NCI-H1436 treated with DMSO at 0.1 percent for 48 hours (cell line): ENCODE results near the gene ZNF682.
"Not testable (repeated sequence)": the region's sequence is repeated elsewhere in the genome, so short reads cannot be mapped to it uniquely, and the experiment has no call there.

Source experiments
- DNase-seq: peaks from one replicate; lab custom pipeline; 2025; lab: John Stamatoyannopoulos, UW

The ZNF682 gene

DNA sequence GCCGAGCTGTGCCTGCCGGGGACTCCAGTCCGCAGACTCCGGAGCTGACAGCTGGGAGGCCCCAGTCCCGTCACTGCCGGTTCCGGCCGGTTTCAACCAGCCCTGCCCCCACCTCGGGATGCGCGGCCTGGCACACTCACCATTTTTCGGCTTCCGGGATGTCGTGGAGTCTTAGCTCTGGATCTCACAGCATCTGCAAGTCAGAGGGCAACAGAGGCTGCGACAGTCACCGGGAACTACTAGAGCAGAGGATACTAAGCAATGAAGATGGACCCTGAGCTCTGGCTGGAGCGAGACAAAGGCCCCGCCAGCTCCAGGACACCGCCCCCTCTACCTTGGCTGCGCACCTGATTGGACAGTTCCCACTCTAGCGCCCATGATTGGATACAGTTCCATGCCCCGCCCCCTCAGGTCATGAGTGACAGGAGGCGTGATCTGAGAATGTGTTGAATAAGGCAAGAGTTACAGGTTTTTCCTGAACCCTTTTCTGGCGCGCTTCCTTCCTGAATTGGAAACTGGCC lies at the start of gene ZNF682:
TSS of gene ZNF682 (minus strand) at position 303 of the 521 bp plus-strand sequence. CDS start at position 143, 160 bp downstream.
- peak; percentile 79 for DNase-seq

DNA sequence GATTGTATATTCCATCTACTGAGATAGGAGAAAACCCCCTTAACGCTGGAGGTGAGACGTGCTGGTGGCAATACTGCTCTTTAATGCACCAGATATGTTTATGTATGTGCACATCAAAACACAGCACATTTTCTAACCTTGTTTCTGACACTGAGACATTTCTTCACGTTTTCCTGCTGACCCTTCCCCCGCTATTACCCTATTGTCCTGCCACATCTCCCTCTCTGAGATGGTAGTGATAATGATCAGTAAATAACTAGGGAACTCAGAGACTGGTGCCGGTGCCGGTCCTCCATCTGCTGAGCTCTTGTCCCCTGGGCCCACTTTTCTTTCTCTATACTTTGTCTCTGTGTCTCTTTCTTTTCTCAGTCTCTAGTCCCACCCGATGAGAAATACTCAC lies 43.6 kb upstream of the ZNF682 start:
- DNase-seq = not testable (repeated sequence)

DNA sequence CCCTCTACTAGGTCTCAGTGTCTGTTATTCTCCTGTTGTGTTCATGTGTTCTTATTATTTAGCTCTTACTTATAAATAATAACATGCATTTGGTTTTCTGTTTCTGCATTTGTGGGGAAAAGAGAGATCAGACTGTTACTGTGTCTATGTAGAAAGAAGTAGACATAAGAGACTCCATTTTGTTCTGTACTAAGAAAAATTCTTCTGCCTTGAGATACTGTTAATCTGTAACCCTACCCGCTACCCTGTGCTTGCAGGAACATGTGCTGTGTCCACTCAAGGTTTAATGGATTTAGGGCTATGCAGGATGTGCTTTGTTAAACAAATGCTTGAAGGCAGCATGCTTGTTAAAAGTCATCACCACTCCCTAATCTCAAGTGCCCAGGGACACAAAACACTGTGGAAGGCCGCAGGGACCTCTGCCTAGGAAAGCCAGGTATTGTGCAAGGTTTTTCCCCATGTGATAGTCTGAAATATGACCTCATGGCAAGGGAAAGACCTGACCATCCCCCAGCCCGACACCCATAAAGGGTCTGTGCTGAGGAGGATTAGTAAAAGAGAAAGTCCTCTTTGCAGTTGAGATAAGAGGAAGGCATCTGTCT lies 43.0 kb upstream of the ZNF682 start:
- DNase-seq = not testable (repeated sequence)

DNA sequence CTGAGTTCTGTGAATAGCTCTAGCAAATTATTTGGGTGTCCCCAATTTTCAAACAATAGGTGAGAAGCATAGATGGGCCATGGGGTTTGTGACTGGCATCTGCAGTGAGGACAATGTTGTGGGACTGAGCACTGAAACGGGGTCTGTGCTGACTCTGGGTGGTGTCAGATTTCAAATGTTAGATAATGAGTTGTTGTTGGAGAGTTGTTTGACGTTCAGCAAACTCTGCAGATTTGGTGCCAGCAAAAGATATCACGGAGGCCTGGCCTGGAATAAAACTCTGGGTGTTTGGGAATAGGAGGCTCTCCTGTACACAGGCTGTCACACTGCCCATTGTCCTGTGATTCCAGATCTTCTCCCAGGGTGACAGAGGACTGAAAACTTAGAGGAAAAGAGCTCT lies 41.4 kb upstream of the ZNF682 start:
- no peak for DNase-seq

DNA sequence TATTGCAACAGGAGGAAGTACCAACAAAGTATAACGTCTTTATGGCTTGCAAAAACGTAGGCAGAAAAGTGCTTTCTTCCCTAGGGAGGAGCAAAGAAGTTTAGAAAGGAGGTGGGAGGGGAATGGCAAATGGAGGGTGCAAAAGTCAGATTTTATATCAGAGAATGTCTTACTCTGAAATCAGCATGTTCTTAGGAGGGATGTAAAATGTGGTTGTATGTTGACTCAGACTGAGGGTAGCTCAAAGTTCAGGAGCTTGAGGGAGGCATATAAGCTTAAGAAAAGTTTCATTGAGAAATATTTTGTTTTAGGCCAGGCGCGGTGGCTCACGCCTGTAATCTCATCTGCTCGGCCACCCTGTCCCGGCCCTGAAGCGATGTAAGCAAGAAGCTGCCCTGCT lies 40.2 kb upstream of the ZNF682 start:
- DNase-seq = no peak

DNA sequence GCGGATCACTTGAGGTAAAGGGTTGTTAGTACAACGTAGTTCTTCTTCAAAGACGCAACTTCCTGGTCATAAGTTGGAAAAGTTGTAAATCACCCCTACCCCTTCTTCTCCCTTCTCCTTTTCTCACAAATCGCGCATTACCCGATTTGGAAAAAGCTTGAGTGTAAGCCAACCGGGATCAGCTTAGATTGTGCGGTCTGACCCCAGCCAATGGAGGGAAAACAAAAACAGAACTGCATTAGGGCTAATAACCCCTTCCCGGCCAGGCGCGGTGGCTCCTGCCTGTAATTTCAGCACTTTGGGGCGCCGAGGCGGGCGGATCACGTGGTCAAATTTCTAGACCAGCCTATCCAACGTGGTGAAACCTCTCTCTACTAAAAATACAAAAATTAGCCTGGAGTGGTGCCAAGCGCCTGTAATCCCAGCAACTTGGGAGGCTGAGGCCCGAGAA lies 39.3 kb upstream of the ZNF682 start:
- no peak for DNase-seq

DNA sequence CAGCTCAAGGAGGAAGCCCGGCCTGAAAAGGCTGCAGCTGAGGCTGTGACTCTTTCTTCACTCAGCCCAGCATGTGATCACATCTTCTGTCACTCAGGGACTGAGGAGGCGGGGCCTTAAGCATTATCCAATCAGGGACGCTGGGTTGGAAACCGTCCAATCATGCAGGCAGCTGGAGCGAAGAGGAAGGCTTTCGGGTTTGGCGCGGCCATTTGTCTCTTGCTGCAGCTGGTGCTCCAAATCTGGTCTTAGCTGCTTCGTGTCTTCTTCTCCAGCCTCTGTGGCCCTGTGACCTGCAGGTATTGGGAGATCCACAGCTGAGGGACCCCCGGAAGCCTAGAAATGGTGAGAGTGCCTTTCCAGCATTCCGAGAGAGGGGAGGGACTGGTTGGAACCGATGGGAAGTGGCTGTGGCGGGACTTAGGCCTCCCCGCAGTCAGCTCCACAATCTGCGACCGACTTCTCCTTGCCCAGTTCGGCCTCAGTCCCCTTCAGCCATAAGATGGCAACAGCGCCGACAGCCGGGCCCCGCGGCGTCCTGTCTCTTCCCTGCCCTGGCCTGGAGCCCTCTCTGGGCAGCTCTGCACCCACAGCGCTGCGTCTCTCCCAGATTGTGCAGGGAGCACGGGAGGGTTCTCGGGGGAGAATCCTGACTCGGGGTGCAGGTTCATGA lies 38.6 kb upstream of the ZNF682 start, which contains the start of gene ZNF90:
TSS of gene ZNF90 (plus strand) at position 210 of the 673 bp plus-strand sequence. CDS start at position 343, 133 bp downstream.
- peak; percentile 47 for DNase-seq

DNA sequence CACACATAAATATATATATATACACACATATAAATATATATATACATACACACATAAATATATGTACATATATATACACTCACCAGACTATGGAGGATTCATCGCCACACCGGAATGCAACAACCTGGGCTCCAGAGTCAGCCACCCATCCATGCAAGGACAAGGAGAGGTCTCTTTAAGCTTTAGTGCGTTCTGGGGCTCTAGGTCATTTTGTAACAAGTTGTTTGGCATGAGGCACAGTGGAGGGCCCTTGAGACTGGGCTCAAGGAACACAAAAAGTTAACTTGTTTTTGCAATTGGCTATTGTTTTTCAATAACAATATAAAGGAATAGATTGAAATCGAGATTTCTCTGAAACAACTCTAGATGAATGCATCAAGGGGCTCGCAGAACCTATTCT lies 33.6 kb upstream of the ZNF682 start:
- no peak for DNase-seq

DNA sequence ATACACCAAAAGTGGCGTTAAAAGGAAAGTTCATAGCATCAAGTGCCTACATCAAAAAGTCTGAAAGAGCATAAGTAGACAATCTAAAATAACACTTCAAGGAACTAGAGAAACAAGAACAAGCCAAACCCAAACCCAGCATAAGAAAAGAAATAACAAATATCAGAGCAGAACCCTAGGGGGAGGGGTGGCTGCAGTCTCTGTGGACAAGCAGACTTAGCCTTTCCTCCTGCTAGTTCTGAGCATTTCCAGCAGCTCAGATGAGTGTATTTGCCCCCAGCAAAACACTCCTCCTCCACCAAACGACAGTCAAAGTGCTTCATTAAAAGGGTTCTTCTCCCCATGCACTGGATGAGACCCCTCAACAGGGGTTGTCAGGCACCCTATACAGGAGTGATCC lies 31.4 kb upstream of the ZNF682 start:
- DNase-seq = no peak

DNA sequence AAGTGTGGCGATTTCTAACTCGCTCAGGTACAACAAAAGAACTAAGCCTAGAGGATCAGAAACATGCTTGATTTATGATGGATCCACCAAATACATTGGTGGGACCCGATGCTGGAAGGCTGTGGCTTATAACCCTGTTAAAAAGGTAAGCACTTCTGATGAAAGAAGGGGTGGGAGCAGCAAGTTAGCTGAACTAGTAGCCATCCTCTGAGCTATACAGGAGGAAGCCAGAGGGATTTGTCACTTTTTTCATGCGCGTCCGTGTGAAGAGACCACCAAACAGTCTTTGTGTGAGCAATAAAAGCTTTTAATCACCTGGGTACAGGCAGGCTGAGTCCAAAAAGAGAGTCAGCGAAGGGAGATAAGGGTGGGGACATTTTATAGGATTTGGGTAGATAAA lies 29.3 kb upstream of the ZNF682 start:
- DNase-seq = not testable (repeated sequence)

DNA sequence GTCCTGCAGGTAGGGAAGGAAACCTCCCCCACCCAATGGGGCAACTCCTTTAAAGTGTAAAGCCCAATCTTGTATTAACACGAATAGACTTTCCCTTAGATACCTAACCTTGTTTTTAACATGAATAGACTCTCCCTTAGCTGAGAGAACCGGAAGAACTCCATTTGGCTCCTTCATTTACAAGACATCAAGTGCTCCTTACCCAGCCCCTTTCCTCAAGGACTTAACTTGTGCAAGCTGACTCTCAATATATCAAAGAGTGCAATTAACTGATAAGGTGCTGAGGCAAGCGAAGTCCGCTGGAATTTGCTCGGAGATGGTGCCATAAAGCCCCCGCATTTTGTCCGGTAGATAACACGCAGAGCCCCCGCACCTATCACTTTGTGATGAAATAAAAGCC lies 28.6 kb upstream of the ZNF682 start:
- DNase-seq = no peak

DNA sequence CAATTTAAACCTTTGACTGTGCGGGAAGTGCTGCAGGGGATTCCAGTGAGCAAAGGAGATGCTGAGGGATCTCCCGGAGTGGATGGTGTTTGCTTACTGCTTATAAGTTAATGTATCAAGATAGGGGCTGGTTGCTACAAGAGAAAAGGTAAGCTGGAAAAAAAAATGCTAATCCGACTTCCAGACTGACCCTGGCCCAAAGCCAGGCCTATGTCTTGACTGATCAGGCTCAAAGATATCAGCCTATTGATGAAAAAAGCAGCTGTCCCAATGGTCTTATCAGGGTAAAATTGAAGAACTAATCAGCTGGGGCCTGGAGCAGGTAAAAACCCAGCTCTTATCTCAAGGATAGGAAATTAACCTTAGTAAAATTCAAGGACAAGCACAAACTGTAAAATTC lies 27.6 kb upstream of the ZNF682 start:
- no peak for DNase-seq

DNA sequence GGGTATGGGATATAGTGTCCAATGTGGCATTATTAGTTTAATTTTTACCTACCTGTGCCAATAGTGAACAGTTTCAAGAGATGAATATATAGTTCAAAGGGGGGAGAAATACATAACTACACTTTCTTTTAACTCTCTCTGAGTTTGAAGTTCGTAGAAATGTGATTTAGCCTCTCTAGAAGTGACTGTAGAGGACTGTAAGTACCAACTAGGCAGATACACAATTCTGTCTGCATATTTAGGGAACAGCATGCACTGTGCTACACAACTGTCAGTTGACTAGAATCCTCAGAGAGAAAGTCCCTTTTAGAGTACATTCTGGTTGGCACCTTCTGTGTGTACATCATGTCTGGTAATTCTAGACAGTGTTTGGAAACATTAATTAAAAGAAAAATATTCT lies 21.0 kb upstream of the ZNF682 start:
- no peak for DNase-seq

DNA sequence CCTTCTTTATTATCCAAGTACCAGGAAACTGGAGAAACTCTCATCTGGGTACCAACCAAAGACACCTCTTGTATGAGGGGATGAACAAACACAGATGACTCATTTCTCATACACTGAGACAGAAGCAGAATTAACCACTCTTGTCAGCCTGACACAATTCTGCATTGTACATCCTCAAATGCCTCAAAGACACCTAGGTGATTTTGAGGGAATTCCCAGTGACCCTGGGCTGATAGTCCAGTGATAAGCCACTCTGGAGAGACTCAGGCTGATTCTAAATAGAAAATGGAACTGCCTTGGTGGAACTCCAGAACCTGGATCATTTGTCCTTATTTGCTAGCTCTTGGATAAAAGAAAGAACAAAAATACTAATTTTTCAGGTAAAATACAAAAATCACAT lies 19.4 kb upstream of the ZNF682 start:
- DNase-seq = not testable (repeated sequence)

DNA sequence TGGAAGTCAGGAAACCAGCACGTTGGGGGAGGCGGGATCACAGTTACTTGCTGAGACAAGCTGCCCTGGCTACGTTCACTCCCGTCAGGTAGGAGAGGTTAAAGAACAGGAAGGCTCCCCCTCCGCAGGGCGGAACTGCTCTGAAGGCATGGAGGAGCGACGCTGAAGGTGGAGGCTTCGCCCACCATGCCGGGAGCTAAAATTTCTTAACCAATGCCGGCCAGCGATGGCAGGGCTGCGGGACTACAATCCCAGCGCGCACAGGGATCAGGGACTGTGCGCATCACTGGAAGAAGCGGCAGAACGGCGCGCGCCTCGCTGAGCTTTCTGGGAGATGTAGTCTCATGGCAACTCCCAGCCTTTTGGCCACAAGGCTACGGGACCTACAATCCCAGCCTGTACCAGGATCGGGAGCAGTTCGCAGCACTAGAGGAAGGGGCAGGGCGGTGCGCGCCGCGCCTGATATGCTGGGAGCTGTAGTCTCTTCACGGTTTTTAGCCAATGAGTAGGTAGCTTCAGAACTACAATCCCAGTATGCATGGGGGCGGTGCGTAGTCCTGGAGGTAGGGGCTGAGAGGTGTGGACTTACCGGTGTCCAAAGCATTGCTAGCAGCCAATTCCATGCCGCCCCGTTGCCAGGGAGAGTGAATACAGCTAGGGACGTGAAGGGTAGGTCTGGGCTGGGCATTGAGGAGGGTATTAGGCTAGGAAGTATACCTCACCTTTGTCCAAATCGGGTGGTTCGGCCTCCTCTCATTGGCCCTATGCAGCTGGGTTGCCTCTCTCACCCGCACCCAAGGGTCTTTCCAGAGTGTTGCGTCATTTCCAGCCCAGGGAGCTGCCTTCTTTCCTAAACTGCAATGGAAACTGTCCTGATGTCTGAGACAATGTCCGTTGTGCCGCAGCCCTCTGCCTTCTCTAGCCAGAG lies 12.8 kb upstream of the ZNF682 start:
- peak; percentile 86 for DNase-seq

DNA sequence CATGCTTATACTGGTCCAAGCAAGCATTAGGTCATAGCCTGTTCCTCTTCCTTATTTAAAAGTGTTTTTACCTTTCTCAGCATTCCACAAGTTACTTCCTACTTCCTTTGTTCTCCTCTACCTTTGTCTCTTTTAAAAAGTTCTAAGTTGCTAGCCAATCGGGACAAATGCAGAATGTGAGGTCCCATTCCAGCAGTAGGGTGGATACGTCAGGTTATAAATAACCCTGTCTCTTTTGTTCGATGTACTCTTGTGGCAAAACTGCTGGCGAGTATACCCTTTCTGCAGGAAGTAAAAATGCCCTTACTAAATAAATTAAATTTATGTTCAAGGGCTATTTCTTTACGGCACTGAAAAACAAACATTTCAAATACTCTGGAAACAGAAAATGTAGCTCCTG lies 6.4 kb upstream of the ZNF682 start:
- not testable (repeated sequence) for DNase-seq

DNA sequence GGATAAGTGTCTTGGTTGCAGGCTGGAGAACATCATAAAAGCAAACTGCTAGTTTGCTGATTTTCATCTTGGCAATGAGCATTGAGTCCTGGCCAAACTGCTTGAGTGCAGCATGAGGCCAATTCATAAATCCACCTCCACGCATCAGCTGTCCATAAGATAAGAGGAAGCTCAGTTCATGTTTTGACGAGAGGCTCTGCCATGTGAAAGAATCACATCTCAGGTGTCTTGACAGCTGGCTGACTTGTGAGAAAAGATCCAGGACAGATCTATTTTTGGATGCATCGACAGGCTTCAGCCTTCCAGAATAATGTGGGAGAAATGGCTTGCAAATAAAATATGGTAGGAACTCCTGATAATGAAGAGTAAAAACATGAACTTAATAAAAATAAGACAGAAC lies 5.4 kb upstream of the ZNF682 start:
- DNase-seq = no peak

DNA sequence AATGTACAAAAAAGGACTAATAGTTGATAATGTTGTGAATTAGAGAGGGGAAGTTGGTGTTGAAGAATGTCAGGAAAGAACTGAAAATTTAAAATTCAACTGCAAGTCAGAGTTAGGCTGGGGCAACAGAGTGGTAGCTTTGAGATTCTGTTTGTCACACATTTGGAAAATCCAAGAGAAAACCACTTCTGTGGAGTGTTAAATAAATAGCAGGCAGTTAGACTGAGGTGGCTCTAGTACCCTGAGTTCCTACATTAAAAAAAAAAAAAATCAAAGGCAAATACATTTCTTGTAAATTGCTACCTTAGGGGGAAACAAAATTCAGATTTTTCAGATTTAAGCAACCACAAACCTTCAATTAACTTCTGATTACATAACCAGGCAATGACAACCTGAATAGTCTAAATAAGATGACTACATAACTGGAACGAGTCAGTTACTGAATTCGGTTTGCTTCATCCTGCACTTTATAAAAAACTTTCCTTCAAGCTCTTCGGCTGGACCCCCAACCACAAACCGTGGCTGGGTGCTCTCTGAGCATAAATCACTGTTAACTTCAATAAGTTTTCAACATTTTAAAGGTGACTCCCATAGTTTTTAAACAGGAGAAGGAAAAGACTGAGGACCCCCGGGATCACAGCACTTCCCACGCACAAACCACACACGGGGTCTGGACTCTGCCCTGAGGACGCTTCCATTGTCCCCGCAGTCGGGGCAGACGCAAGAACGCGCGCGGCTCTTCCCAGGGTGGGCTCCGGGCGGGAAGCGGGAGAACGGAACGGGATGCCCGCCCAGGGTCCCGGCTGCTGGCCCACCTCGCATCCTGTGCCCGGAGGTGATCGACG lies 725 bp downstream of the ZNF682 start:
- no peak for DNase-seq

DNA sequence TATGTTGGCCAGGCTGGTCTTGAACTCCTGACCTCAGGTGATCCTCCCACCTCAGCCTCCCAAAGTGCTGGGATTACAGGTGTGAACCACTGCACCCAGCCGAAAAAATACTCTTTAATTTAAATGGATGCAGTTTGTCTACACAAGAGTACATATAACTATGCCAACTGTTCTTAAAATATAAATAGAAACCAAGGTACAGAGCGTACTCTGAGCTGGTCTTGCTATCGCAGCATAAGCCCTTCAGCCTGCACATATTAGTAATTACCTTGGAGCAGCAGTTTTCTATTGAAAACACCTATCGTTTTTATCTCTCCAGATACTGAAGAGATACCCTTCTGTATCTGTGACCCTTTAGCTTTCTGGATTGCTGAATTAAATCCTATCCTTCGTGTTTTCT lies 3.4 kb downstream of the ZNF682 start:
- no peak for DNase-seq

DNA sequence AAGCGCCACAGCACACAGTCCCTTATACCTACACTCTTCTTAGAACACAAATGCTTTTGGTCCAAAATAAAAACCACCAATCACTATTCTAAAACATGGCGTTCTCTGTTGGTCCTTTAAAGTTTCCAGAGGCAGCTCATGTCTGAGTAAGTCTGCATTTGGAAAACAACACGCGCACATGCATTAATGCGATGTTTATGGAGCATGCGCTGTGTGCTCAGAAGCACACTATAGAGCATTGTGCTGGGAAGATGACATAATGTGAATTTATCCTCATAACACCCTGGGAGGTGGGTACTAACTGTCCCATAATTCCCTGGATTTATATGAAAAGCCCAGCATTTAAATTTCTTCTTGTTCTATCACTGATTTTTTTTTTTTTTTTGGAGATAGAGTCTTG lies 10.7 kb downstream of the ZNF682 start:
- DNase-seq = no peak

DNA sequence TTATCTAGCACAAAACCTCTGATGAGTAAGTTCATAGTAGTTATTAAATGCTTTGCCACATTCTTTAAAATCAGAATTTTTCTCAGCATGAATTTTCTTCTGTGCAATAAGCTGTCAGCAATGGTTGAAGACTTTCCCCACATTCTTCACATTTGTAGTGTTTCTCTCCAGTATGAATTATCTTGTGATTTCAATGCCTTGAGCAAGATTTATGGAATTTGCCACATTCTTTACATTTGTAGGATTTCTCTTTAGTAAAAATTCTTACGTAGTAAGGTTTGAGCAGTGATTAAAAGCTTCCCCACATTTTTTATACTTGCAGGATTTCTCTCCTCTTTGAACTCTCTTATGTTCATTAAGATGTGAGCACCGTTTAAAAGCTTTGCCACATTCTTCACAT lies 33.6 kb downstream of the ZNF682 start:
- DNase-seq = no peak
